ENCODE data around the gene AGFG1. TPM values are rescaled to one million over a fixed set of nuclear protein-coding genes. Genes with fewer than 3 reads are reported as not detected.

AGFG1 gene, protein sequence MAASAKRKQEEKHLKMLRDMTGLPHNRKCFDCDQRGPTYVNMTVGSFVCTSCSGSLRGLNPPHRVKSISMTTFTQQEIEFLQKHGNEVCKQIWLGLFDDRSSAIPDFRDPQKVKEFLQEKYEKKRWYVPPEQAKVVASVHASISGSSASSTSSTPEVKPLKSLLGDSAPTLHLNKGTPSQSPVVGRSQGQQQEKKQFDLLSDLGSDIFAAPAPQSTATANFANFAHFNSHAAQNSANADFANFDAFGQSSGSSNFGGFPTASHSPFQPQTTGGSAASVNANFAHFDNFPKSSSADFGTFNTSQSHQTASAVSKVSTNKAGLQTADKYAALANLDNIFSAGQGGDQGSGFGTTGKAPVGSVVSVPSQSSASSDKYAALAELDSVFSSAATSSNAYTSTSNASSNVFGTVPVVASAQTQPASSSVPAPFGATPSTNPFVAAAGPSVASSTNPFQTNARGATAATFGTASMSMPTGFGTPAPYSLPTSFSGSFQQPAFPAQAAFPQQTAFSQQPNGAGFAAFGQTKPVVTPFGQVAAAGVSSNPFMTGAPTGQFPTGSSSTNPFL
- total RNA-seq = 47.1 and 55.7 TPM in 2 replicates

DNA sequence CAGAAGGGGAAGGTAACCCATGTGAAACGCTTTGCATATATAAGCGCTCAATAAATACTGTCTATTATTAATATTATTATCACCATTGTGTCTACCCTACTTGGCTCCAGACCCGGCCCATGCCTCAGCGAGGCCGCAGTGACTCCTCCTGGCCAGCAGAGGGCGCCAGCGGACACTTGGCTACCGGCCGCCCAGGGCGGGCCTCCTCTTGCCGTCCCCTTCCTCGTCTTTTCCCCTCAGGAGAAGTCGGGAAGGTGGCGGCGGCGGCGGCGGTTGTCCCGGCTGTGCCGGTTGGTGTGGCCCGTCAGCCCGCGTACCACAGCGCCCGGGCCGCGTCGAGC, at the start of gene AGFG1:
Gene AGFG1, plus strand, starts transcription at position 233 of the 341 bp plus-strand sequence. CDS start 266 bp downstream, outside the sequence.

DNA sequence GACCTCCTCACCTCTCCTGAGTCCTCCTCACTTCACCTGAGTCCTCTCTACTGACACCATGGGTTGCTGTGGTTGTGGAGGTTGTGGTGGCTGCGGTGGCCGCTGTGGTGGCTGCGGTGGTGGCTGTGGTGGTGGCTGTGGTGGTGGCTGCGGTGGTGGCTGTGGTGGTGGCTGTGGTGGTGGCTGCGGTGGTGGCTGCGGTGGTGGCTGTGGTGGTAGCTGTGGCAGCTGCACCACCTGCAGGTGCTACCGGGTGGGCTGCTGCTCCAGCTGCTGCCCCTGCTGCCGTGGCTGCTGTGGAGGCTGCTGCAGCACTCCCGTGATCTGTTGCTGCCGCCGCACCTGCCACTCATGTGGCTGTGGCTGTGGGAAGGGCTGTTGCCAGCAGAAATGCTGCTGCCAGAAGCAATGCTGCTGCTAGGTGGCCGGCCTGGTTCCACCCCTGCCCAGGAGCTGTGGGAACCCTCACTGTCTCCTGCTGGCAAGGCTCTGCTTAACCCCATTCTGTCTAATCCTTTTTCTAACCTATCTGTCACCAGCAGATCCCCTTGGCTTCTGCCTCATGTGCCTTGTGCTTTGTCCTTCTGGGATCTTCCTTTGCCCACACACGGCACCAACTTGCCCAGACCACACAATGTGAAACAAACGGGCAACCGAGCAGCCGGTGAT, 127.0 kb downstream of the AGFG1 start, which contains the start of gene SCYGR2:
Gene SCYGR2, plus strand, starts transcription at position 59 of the 669 bp plus-strand sequence. Its CDS starts 0 bp downstream, at position 59.

Other genes starting within 250 kb of the AGFG1 start
- gene MFF, start 146.9 kb upstream of the AGFG1 start, total RNA-seq = 83.1 and 99.8 TPM in 2 replicates
- not detected in 2 replicates for gene TM4SF20, start 92.8 kb upstream of the AGFG1 start, total RNA-seq
- not detected in 2 replicates for gene SCYGR1, start 84.2 kb upstream of the AGFG1 start, total RNA-seq
- not detected in 2 replicates for gene SCYGR2, start 126.7 kb downstream of the AGFG1 start, total RNA-seq
- gene SCYGR3, start 142.7 kb downstream of the AGFG1 start, total RNA-seq = not detected in 2 replicates
- not detected in 2 replicates for gene SCYGR4, start 145.3 kb downstream of the AGFG1 start, total RNA-seq
- not detected in 2 replicates for gene SCYGR5, start 194.6 kb downstream of the AGFG1 start, total RNA-seq
- 0.85 and 1.8 TPM in 2 replicates for gene SLC19A3, start 245.9 kb downstream of the AGFG1 start, total RNA-seq

All from pericardium fibroblast (primary cell).